ENCODE measurements around the gene IGFN1.
"Not testable (repeated sequence)": the region's sequence is repeated elsewhere in the genome, so short reads cannot be mapped to it uniquely, and the experiment has no call there.

- TF ChIP-seq CBFB (IDR thresholded peaks at IDR 0.05; ENCODE audit: low read depth); SIN3A (IDR thresholded peaks at IDR 0.05; ENCODE audit: low read depth, low read length); POLR2AphosphoS5 (IDR thresholded peaks at IDR 0.05; ENCODE audit: low read length); TAF1 (IDR thresholded peaks at IDR 0.05; ENCODE audit: borderline replicate concordance, low read depth, low read length); JUND (IDR thresholded peaks at IDR 0.05; ENCODE audit: low read depth, low read length): not testable (repeated sequence)
- TF ChIP-seq, protein P1, sequence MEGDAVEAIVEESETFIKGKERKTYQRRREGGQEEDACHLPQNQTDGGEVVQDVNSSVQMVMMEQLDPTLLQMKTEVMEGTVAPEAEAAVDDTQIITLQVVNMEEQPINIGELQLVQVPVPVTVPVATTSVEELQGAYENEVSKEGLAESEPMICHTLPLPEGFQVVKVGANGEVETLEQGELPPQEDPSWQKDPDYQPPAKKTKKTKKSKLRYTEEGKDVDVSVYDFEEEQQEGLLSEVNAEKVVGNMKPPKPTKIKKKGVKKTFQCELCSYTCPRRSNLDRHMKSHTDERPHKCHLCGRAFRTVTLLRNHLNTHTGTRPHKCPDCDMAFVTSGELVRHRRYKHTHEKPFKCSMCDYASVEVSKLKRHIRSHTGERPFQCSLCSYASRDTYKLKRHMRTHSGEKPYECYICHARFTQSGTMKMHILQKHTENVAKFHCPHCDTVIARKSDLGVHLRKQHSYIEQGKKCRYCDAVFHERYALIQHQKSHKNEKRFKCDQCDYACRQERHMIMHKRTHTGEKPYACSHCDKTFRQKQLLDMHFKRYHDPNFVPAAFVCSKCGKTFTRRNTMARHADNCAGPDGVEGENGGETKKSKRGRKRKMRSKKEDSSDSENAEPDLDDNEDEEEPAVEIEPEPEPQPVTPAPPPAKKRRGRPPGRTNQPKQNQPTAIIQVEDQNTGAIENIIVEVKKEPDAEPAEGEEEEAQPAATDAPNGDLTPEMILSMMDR (IDR thresholded peaks at IDR 0.05 in 2 of 3, conservative IDR thresholded peaks at IDR 0.05 in 1 of 3; ENCODE audit: control insufficient read depth in 2 of 3, extremely low read depth in 1 of 3, insufficient read depth in 1 of 3, low read depth in 3 of 3, low read length in 3 of 3) = not testable (repeated sequence)
These were observed 49.0 kb downstream of the IGFN1 start for GRCh38 chr1:201239646-201240045.

Data from GM12878 (cell line).